Measurements from ENCODE around the gene IFNK.
"Not testable (repeated sequence)": the region's sequence is repeated elsewhere in the genome, so short reads cannot be mapped to it uniquely, and the experiment has no call there.

IFNK gene, protein sequence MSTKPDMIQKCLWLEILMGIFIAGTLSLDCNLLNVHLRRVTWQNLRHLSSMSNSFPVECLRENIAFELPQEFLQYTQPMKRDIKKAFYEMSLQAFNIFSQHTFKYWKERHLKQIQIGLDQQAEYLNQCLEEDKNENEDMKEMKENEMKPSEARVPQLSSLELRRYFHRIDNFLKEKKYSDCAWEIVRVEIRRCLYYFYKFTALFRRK

DNA sequence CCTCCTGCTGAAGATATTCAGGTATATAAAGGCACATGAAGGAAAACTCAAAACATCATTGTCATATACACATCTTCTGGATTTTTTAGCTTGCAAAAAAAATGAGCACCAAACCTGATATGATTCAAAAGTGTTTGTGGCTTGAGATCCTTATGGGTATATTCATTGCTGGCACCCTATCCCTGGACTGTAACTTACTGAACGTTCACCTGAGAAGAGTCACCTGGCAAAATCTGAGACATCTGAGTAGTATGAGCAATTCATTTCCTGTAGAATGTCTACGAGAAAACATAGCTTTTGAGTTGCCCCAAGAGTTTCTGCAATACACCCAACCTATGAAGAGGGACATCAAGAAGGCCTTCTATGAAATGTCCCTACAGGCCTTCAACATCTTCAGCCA lies at the start of gene IFNK:
TSS of gene IFNK (plus strand) at position 55 of the 400 bp plus-strand sequence. CDS start at position 102, 47 bp downstream.
- DNase-seq, result no peak

DNA sequence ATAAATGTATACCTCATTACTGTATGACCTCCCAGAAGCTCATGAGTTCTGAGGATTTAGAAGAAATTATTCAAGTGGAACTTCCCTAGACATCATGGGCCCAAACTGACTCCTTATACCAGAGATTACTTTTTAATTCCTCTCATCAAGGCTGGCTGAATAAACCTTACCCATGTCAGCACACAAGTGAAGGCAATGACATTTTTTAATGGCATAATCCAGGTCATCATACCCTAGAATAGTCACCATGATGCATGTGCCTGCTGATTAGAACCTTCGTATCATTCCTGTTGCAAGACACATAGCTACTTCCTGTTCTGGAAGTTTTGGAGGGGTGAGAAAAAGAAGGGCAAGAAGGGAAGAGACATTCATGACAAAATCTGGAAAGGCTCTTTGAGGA lies 49.8 kb upstream of the IFNK start:
- DNase-seq, result no peak

DNA sequence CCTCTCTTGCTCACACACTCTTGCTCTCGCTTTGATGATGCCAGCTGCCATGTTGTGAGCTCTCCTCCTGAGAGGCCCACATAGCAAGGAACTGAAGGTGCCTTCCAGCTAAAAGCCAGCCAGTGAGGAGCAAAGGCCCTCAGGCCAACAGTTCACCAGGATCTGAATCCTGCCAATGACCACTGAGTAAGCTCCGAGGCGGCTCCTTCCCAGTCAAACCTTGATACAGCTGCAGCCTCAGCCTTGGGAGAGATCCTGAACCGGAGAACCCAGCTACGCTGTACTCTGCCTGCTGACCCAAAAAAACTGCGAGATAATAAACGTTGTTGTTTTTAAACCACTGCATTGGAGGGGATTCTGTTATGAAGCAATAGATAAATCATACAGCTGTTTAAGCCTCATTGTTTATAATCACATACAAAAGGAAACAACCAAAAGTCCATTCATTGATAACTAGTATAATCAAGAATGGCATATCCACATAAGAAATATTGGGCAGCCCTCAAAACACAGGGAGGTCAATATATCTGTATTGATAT lies 49.0 kb upstream of the IFNK start:
- no peak for DNase-seq

DNA sequence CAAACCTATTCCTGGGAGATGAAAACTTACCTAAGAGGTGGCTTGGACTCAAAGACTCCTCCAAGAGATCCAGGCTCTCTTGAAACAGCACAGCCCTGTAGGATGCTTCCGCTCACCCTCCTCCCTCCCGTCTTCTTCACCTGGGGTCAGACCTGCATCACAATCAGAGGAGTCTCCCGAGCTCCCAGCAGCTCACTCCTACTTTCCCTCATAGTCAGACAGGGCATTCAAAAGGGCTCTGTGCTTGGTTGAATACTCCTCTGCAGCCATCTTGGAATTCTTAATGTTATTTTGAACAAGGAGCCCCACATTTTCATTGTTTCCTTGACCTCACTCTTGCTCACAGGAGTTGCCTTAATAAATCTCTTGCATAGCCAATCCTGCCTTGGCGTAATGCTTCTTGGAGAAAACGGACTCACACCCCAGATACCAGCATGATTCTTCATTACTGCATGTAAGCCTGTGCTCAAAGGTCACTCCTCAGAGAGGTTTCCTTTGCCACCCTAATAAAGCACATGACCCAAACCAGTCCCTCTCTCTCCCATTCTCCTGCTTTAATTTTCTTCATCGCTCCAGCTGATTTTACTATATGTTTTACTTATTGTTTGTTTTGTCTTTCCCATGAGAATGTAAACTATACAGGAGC lies 47.1 kb upstream of the IFNK start:
- no peak for DNase-seq

DNA sequence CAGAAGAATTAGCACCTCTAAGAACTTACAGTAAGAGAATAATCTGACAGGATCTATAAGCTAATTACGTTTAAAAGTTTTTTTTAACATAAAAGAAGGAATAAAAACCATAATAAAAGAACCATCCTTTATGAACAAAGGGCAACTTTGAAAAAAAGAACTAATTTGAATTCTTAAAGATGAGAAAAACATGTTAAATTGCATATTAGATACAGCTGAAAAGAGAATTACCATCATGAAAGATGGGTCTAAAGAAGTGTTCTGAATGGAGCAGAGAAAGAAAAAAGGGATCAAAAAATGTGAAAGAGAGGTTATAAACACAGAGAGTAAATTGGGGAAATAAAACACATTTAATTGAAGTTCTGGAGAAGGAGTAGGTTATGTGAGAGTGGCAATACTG lies 45.8 kb upstream of the IFNK start:
- DNase-seq, result no peak

DNA sequence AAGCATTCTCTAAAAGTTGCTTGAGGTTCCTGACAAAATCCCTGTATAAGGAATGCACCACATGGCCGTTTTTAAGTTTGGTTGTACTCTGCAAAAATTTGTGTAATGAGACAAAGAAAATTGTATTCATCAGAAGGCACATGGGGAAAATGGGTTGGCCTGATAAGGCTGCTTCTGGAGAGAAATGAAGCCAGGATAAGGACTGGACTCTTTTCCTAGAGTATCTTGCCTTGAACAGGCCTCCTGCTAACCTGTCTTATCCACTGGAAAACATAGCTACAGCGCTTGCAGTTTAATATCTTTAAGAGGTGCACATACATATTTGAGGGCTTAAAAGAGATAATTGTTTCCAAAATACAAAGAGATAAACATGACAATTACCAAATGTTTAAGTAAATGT lies 41.4 kb upstream of the IFNK start:
- DNase-seq, result no peak

DNA sequence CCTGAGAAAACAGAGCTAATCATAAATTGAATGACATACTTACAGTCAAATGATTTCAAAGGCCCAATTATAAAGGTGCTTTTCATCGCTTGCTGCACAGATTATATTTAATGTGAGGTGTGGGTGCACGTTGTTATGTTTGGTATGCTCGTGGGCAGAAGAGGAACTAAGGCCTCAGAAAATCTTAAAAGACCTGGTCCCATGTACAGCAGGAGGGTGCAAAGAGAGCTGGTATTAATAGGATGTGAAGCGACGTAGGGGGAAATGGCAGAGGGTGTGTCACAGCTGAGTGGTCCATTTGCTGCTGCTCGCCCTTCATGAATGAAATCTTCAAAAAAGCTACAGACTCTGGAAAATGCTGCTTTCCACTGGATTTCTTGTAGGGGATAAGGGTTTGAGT lies 40.5 kb upstream of the IFNK start:
- no peak for DNase-seq

DNA sequence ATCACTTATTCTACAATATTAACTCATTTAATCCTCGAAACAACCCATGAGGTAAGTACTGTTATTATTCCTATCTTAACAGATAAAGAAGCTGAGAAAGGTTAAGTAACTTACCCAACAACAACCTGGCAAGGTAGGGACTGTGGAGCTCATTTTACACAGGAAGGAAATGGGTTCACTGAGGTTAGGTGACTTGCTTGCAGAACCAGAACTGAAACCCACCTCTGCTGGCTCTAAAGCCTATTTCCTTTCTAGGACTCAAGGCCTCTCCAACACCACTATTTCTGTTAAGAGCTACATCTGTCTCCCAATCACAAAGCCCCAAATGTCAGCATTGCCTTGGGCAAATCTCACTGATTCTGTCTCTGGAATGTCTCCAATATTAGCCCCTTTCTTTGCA lies 38.9 kb upstream of the IFNK start:
- peak in 1 of 2 donors; percentile 29 for DNase-seq

DNA sequence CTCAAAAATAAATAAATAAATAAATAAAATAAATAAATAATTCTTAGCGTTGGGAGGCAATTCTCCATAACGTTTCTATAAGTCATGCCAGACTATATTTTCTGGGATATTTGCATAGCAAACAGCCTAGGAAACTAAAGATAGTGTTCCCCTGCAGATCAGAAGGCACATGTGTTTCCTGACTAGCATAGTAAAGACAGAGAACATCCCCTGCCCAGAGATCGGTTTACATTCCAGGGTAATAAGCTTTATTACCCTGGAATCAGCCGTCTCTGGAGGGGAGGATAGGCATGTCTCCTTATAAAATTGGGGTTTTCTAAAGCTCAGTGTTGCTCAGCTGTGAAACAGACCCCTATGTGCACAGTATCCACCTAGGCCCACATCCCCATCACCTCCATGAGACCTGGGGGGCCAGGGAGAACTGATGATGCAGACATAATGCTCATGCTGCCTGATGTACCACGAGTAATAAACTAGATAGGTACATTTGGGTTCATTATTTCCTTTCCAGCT lies 36.9 kb upstream of the IFNK start:
- DNase-seq, result no peak

DNA sequence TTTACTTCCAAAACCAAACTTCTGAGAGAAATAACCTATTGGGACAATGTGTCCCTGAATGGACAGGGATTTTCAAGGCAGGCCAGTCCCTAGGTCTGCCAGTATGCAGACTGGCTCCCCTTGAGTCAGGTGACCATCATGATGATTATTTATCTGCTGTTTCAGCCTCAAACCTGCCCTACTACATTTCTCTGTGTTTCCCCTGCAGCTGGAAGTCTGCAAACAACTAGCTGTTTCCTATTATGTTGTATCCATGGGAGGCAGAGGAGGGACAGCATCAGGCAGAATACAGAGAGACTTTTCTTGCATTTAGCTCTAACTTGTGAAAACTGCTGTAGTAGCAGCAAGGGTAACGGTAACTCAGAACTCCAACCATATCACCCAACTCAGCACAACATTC lies 36.2 kb upstream of the IFNK start:
- DNase-seq, result no peak

DNA sequence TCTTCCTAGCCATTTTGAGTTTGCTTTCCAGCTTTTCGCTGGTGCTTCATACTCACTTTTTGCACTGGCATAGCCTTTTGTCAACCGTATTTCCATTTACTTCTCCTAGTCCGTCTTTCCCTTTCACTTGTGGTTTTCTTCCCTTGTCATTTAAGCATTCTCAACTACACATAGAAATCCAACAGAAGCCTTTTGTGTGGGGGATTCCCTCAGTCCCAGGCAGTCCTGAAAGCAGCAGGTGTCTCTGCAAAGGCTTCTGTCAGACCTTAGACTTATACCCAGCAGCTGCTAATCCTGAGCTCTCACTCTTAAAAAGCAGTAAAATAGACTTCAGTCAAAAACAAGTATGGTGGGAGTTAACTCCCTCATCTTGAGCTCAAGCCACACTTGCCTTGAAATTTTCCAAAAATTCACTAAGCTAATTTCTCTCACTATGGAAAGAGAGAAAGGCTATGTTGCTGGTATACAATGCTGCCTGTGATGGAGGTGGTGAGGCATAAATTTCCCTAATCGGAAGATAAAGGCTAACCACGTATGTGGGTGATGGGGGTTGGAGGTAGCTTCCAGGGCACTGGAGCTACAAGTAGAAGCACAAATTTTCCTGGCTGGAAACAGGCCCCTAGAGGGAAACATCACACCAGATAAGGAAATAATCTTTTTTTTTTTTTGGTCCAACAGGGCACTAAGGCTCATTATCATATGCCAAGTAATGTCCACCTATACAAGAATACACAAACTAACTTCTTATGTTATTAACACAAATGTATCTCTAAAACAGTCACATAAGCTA lies 34.8 kb upstream of the IFNK start:
- DNase-seq, result no peak

DNA sequence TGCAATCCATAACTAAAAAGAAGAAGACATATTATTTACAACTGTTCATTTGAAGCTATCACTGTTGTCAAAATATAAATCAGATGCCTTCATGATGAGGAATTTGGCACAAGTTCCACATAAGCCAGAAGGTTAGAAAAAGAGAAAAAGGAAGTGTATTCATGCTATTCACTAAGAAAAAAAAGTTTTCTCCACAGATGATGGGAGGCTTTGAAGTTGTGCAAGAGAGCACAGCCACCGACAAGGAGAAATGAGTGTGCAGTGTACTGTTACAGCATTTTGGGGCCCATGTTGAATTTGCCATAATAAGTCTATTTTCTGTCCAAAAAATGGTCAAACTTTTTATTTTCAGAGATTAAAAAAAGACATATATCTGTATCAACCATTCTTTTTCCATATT lies 32.9 kb upstream of the IFNK start:
- DNase-seq, result no peak

DNA sequence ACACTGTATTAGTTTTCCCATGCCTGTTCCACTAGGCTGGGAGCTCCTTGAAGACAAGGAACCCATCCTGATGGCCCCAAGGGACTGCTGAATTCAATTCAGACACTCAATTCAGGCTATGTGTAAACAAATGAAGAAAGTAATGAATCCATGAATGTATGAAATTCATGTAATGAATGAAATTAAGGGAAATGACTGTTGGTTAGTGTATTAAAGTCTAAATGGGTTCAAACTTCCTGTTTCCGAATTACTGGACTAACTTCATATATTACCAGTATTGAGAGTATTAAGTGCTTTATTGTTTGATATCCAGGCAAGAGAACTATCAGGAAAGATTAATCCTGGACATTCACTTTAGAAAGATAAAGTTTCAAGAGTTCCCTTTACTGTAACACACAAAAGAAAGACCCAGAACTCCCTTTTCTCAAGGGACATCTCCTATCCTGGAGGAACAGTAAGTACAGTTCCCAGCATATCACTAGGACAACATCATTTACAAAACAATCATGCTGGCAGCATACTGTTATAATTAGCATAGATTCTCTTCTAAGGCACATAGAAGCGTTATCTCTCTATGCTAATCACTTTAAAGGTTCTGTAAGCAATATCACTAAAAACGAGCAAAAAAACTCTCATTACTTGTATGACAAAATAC lies 28.5 kb upstream of the IFNK start:
- DNase-seq, result no peak

DNA sequence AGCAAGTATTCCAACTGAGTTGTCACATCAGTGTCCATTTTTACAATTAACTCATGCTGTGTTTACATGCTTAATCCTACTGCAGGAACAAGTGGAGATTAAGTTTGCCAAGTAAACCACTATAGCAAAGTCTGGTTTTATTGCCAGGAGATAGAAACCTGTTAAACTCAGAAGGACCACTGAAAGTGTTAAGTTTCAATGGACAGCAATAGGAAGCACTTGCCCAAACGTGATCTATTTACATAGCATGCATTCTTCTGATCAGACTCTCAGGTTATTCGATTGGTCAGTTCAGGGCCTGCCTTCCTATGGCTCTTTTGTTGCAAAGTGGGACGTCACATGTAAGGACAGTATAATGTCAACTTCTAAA lies 28.0 kb upstream of the IFNK start:
- no peak for DNase-seq

DNA sequence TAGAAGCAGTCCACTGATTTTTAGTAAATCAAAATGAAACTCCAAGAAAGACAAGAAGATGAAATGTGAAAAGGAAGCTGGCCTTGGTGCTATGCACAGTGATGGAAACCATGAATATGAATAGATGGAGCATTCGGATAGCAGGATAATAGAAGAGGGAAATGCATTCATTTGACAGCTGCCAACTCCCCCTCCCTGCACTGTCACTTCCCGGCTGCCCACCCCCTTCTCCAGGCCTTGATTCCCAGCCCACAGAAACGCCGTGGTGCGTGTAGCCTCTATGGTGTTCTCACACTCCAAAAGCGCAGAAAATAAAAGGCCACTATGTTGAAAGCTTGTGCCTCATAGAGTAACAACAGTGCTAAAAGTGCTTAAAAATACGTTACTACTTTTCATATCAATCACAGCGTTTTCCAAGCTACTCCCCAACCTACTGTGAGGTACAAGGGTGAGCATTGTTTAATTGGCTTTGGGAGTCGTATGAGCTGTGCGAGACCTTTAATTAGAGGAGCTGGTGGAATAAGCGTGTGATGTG lies 26.1 kb upstream of the IFNK start:
- no peak for DNase-seq

DNA sequence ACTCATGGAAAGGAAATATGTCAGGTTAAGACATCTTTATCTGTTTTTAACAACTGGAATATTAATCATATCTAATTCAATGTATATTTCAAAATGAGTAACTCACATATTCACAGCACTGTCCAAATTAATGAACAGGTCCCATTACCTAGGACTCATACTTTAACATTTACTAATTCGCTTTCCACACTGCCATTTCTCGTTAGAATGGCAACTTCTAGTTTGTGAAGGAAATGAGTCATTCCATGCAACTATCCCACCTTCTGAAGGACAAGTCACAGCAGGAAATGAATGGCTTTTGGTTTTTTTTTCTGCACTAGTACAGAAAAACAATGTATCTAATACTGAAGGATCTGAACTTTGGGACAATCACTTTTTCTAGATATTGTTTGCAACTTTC lies 24.6 kb upstream of the IFNK start:
- no peak for DNase-seq

DNA sequence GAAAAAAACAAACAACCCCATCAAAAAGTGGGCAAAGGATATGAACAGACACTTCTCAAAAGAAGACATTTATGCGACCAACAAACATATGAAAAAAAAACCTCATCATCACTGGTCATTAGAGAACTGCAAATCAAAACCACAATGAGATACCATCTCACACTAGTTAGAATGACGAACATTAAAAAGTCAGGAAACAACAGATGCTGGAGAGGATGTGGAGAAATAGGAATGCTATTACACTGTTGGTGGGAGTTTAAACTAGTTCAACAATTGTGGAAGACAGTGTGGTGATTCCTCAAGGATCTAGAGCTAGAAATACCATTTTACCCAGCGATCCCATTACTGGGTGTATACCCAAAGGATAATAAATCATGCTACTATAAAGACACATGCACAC lies 23.2 kb upstream of the IFNK start:
- DNase-seq, result not testable (repeated sequence)

DNA sequence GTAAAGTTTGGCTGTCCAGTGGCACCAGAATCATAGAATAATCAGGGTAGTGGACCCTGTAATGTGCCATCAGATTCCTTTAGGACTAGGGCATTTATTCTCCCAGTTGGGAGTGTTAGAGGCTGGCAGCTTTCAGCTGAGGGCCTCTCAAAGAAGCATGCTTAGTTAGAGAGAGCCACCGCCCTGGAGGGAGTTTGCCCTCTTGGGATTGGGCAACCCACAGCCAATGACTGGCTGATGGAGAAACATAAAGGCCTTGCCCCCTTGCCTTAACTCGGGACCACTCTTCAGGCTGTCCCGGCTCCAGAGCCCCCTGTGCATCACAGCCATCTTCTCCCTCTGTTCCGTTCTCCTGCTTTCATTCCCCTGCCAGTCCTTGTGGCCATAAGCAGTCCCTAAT lies 20.5 kb upstream of the IFNK start:
- no peak for DNase-seq

DNA sequence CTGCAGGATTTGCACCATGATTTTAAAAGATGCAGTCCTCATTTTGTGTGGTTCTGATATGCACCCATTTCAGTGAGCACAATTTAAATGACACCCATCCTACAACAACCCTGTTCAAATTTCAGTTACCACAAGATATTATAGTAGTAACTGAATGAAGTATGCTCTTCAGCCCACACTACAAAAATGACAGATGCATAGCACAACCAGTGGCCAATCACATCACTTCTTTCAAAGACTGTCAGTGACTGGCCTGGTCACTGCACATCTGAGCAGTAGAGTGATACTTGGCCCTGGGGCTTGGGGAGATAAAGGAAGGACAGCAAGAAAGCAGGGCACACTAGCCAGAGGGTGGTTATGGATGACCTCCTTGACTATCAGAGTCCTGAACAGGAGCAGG lies 19.8 kb upstream of the IFNK start:
- DNase-seq, result no peak

DNA sequence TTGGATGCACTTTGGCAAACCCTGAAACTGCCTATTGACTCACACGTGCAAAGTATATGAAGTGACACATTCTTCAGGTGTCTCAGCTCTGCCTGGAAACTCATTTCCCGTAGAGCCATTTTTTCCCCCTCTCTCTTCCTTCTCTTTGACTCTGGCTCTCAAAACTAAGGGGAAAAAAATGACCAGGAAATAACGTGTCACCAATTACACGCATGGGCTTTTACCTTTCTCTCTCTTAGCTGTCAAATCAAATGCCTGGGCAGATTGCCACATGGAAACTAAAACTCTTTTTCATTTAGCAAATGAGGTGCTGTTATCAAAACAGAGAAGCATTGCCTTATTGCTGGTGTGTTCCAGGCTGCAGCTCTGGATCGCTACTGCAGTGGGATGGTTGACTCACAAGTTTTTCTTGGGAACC lies 18.3 kb upstream of the IFNK start:
- no peak for DNase-seq

DNA sequence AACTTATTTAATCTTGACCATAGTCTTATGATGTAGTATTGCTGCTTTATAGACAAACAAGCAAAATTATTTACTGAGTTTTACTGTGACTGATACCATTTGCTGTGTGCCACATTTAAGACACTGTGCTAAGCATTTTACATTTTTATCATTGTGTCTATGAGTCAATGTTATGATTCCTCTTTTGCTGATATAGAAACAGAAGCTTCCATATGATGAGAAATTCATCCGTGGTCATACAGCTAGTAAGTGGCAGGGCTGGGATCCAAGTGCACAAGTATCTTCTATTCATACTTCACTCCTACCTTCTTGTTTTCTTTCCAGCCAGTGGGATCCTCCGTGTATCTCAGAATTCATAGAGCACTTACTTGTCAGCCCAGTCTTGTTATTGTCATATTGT lies 17.1 kb upstream of the IFNK start:
- DNase-seq, result no peak

DNA sequence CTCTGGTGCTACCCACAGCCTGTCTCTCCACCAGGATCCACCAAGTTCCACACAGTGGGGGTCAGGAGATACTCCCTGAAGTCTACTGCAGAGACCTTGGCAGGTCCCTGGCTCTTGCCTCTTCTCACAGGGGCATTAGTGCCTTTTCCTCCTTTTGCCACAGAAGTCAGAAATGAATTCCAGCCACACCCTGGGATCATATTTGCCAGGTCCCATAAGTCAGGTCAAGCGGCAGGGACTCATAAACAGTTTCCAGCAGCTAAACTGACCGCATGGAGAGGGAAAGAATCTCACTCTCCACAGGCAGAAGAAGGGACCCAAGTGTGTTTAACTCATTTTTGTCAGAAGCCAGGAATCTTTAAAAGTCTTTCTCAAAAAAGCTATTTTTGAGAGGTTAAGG lies 13.3 kb upstream of the IFNK start:
- DNase-seq, result no peak

DNA sequence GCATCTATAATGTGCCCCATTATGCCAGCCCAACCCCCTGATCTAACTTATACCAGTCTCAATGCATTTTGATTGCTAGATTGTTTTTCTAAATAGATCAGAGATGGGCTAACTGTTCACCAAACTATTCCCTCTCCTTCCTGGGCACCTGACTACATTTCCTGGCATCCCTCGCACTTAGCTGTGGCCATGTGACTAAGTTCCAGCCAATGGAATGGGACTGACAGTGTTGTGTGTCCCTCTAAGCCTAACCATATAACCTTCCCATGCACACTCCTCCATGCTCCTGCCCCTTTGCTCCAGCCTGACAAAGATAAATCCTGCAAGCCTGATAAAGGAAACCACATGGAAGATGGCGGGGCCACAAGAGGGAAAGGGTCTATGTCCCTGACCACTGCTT lies 12.3 kb upstream of the IFNK start:
- no peak for DNase-seq
